M059J (cell line): ENCODE measurements around the gene AASS. TPM values are rescaled to one million over a fixed set of nuclear protein-coding genes. Genes with fewer than 3 reads are reported as not detected.

ENCODE experiments used
- DNase-seq: peaks from one replicate; pipeline ENCODE4 v3.0.0-alpha.2; 2012; ENCODE audit warnings: low read depth
- total RNA-seq: library from RNA; depleted of rRNA; stranded (reverse); fragments of >200 nt; shearing (Covaris generic); gene quantifications from 2 replicates; pipeline ENCODE4 v1.2.3, GENCODE V29; 2014; rRNA removed

Gene AASS
- total RNA-seq, 1 experiment from 2014 or later, result 4.7 TPM

DNA sequence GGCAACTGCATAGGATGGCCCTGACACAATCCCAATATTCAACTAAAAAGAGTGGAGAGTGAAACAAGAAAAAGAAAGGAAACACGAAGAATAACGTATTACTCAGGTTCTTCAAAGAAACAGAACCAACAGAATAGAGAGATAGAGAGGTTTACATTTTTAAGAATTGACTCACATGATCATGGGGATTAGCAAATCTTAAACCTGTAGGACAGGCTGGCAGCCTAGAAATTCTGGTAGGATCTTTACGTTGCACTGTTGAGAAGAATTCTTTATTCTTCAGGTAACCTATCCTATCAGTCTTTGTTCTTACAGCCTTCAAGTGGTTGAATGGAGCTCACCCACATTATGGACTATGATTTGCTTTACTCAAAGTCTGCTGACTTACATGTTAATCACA, 103.9 kb downstream of the AASS start:
- DNase-seq, result no peak

DNA sequence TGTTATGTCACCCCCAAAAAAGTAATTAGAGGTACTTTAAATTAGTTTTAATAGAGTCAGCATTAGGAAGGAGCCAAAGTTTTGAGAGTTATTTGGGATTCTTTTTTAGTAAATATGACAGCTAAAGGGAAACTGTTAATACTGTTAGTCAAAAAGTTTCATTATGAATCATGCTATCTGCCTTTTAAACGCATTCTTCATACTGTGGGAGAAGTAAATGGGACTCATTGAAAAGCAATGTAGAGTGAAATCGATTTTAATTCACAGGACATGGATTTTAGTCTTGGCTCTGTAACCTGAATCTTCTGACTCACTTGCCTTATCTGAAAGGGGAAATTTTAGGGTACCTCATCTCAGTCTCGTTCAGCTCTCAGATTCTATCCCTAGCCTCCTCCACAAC, 105.1 kb downstream of the AASS start:
- no peak for DNase-seq

DNA sequence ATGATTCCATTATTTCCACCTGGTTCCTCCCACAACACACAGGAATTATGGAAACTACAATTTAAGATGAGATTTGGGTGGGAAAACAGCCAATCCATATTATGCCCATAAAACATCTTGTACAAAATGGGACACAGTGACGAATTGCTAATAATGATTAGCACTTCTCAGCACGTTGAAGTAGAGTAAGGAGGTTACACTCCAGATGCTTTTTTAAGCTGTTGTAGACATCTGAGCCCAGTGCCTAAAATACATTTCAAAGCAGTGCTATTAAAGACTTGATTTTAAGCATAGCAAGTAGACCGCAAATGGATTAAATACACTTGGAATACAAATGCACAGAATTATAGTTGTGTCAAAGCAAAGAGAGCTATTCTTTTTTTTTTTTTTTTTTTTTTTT, 105.9 kb downstream of the AASS start:
- DNase-seq, result no peak

DNA sequence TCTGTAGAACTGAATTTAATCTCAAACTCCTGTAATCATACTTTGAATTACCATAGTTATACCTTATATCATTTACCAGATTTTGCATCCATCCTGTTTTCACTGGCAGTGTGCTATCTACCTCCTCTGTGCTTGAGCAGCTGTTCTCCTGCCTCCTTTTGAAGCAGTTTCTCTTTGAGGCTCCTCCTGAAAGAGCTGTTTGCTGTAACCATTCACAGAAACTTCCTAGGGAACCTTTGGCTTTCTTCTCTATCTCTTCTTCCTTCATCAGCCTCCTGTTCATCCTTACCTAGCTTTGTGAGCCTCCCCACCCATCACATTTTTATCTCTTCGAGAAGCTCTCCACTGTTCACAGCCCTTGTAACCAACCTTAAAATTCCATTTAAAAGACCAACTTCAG, 108.2 kb downstream of the AASS start:
- DNase-seq, result no peak

DNA sequence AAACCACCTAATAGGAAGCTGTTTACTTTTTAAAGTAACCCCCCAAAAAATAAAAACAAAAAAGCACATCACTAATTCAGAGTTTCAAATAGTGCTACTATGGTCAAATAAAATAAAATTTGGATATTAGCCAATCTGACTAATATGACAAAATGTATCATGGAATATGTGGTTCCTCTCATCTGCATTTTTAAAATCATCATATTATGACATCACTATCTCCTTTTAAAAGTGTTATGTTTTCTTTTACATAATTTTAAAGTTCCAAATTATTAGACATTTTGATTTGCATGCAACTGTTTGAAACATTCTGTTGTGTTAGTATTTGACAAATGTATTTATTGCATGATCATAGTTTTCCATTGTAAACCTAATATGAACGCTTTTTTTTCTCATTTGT, 110.4 kb downstream of the AASS start:
- DNase-seq, result no peak

DNA sequence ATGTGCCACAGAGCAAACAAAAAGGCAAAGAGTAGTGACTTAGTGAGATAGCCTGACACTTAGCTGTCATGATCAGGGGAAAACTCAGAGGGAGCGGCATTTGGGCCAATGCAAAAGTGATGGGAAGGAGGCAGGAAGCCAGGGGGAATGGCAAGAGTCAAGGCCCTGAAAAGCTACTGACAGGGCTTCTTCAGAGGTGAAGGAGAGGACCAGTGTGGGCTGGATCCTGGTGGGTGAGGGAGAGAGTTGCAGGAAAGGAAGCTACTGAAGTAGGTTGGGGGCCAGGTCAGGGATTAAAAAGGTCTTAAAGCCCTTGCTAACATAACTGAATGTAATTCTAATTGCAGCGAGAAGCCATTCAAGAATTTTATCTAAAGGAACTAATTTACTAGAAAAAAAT, 117.0 kb downstream of the AASS start:
- DNase-seq, result no peak

Other genes with a start within 250 kb of the AASS start
- not detected in 2 replicates for gene FEZF1, start 160.5 kb upstream of the AASS start, total RNA-seq